Keratinocyte (primary cell): Measurements from ENCODE around the gene NRP2. TPM values are rescaled to one million over a fixed set of nuclear protein-coding genes. Genes with fewer than 3 reads are reported as not detected.

ENCODE experiments used
- DNase-seq: peaks from one replicate; pipeline ENCODE4 v3.0.0-alpha.2; 2011; ENCODE audit warnings: low read depth, missing footprints, low spot score
- FAIRE-seq: peaks from 2 replicates; lab custom pipeline; 2011; peaks lifted over from hg19 to GRCh38; lab: Jason Lieb, UNC
- H2AFZ ChIP-seq: 2 replicates; pipeline ENCODE4 v1.6.0; 2012; ENCODE audit warnings: low read length, control low read depth, inconsistent platforms; ENCODE audit not compliant: control insufficient read depth
- H3K27ac ChIP-seq: 2 replicates; pipeline ENCODE4 v1.5.1; 2011; ENCODE audit warnings: low read length; ENCODE audit not compliant: control insufficient read depth, insufficient read depth
- H3K27me3 ChIP-seq: 3 replicates; pipeline ENCODE4 v1.6.0; 2011; ENCODE audit warnings: low read length; ENCODE audit not compliant: control insufficient read depth, insufficient read depth; ENCODE audit errors: extremely low read depth
- H3K36me3 ChIP-seq, 2 experiments: 2 replicates in 1 of 2; 3 replicates in 1 of 2; pipeline ENCODE4 v1.5.1; 2011; ENCODE audit warnings: low read length in 2 of 2, mild to moderate bottlenecking in 1 of 2; ENCODE audit not compliant: control insufficient read depth in 2 of 2, insufficient read depth in 2 of 2; ENCODE audit errors: extremely low read depth in 1 of 2
- H3K4me1 ChIP-seq: 3 replicates; pipeline ENCODE4 v1.5.1; 2011; ENCODE audit warnings: low read length; ENCODE audit not compliant: control insufficient read depth, insufficient read depth; ENCODE audit errors: extremely low read depth
- H3K4me2 ChIP-seq: 3 replicates; pipeline ENCODE4 v1.6.0; 2011; ENCODE audit warnings: low read depth, low read length; ENCODE audit not compliant: control insufficient read depth, insufficient read depth; ENCODE audit errors: extremely low read depth
- H3K4me3 ChIP-seq, 3 experiments: fragments of 200-600 bp in 1 of 3; sonication (generic) in 1 of 3; 2 replicates in 2 of 3; 3 replicates in 1 of 3; pipeline ENCODE4 v1.5.1; 2011 to 2016; ENCODE audit warnings: low read length in 3 of 3, mild to moderate bottlenecking in 3 of 3, control low read depth in 2 of 3, inconsistent platforms in 1 of 3, low read depth in 1 of 3, mixed read lengths in 1 of 3, mixed run types in 1 of 3, moderate library complexity in 1 of 3; ENCODE audit not compliant: control insufficient read depth in 2 of 3, insufficient read depth in 2 of 3; ENCODE audit errors: extremely low read depth in 1 of 3
- H3K79me2 ChIP-seq: 2 replicates; pipeline ENCODE4 v1.6.0; 2012; ENCODE audit warnings: low read length; ENCODE audit not compliant: control insufficient read depth, insufficient read depth
- H3K9ac ChIP-seq: 3 replicates; pipeline ENCODE4 v1.6.0; 2011; ENCODE audit warnings: low read length; ENCODE audit not compliant: control insufficient read depth, insufficient read depth; ENCODE audit errors: extremely low read depth
- H3K9me1 ChIP-seq: 3 replicates; pipeline ENCODE4 v1.6.0; 2011; ENCODE audit warnings: low read length; ENCODE audit not compliant: control insufficient read depth, insufficient read depth; ENCODE audit errors: extremely low read depth
- H3K9me3 ChIP-seq: 2 replicates; pipeline ENCODE4 v1.5.1; 2012; ENCODE audit warnings: low read depth, low read length; ENCODE audit not compliant: control insufficient read depth
- H4K20me1 ChIP-seq: 3 replicates; pipeline ENCODE4 v1.6.0; 2011; ENCODE audit warnings: low read length; ENCODE audit not compliant: control insufficient read depth, insufficient read depth; ENCODE audit errors: extremely low read depth
- CTCF ChIP-seq, 3 experiments: IDR thresholded peaks in 1 of 3; conservative IDR thresholded peaks in 1 of 3; optimal IDR thresholded peaks in 1 of 3; 2 replicates in 2 of 3; 3 replicates in 1 of 3; pipeline versions ENCODE3 to v1.5.1; 2011; ENCODE audit warnings: low read length in 3 of 3, mild to moderate bottlenecking in 3 of 3, moderate library complexity in 2 of 3, control low read depth in 1 of 3, inconsistent platforms in 1 of 3; ENCODE audit not compliant: insufficient read depth in 2 of 3; ENCODE audit errors: extremely low read depth in 1 of 3
- EZH2 ChIP-seq: IDR thresholded peaks from one replicate; pipeline ENCODE4 v1.6.1; 2012; ENCODE audit warnings: inconsistent platforms, mild to moderate bottlenecking, low read length, moderate library complexity
- dilution Hi-C: fragments of 300-500 bp; cut with MboI; formaldehyde crosslinking; loops from one replicate; pipeline ENCODE4 v1.7.0; 2020; ENCODE audit warnings: low sequenced_read_pairs; ENCODE audit not compliant: extremely low pct_ligation_motif_present
- polyA plus RNA-seq, 5 experiments: library from polyadenylated mRNA; depleted of rRNA in 3 of 5; stranded (reverse) in 3 of 5; stranded (forward) in 1 of 5; unstranded in 1 of 5; fragments of >200 nt; gene quantifications; 1 replicate in 1 of 5; 2 replicates in 3 of 5; 3 replicates in 1 of 5; pipeline versions ENCODE4 v1.2.1 to v1.2.3, GENCODE V29; 2011 to 2012; ENCODE audit warnings: missing spikeins in 2 of 5, low read depth in 1 of 5, low replicate concordance in 1 of 5

Gene NRP2
- polyA plus RNA-seq, 1 donor (not counting 4 experiments of a cell fraction or from before 2014, with no cell fraction given): 20.6 TPM

GRCh38 chr2:205650450-205650849, 31.9 kb upstream of the NRP2 start:
- peaks cover 17% of the 10 kb centered on the region for H3K4me1 ChIP-seq
- dilution Hi-C loops: no loop called here
- TF ChIP-seq CTCF (optimal IDR thresholded peaks at IDR 0.05 in 1 of 3, IDR thresholded peaks at IDR 0.05 in 1 of 3, conservative IDR thresholded peaks at IDR 0.05 in 1 of 3; ENCODE audit: extremely low read depth in 1 of 3, insufficient read depth in 2 of 3, low read length in 3 of 3): no peak
- TF ChIP-seq EZH2: no peak
- no peaks in the 10 kb centered on the region for H3K27me3 ChIP-seq
- no peak overlapping the region for H3K4me3 ChIP-seq
- H4K20me1 ChIP-seq: no peaks in the 10 kb centered on the region
- H3K27ac ChIP-seq: peak overlapping the region; percentile 22
- no peak for DNase-seq
- no peaks in the 10 kb centered on the region for H3K9me3 ChIP-seq
- H3K9me1 ChIP-seq: no peaks in the 10 kb centered on the region
- peak; percentile 93 for FAIRE-seq
- no peaks in the 10 kb centered on the region for H3K79me2 ChIP-seq
- H2AFZ ChIP-seq: peak overlapping the region; percentile 46
- H3K36me3 ChIP-seq: no peaks in the 10 kb centered on the region
- peak overlapping the region; percentile 33 for H3K4me2 ChIP-seq
- no peak overlapping the region for H3K9ac ChIP-seq

DNA sequence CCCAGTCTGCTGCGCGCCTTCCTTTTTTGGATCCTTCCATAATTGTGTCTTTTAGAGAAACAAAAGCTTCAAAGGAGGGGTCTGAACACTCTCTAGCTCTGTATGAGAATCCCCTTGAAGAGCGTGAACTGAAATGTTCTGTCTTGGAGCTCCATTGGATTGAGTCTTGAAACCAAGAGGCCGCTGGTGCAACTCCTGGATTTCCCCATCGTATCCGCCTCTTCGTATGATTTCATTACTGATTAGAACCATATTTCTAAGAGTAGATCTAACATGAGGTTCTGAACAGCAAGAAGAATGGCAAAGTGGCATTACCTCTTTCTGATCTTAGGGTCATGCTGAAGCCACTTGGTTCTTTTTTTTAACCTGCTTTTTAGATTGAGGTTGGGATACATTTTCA, 31.4 kb upstream of the NRP2 start:
- no peaks in the 10 kb centered on the region for H3K79me2 ChIP-seq
- no peaks in the 10 kb centered on the region for H4K20me1 ChIP-seq
- H3K4me3 ChIP-seq: no peak overlapping the region
- no peaks in the 10 kb centered on the region for H3K36me3 ChIP-seq
- no peak for FAIRE-seq
- no peak overlapping the region for H2AFZ ChIP-seq
- no peaks in the 10 kb centered on the region for H3K9me1 ChIP-seq
- no peak overlapping the region for H3K27ac ChIP-seq
- DNase-seq: no peak
- TF ChIP-seq EZH2 (no peak), CTCF (optimal IDR thresholded peaks at IDR 0.05 in 1 of 3, IDR thresholded peaks at IDR 0.05 in 1 of 3, conservative IDR thresholded peaks at IDR 0.05 in 1 of 3; ENCODE audit: extremely low read depth in 1 of 3, insufficient read depth in 2 of 3, low read length in 3 of 3) (no peak)
- no peak overlapping the region for H3K4me2 ChIP-seq
- no peak overlapping the region for H3K9ac ChIP-seq
- no peaks in the 10 kb centered on the region for H3K27me3 ChIP-seq
- H3K9me3 ChIP-seq: no peaks in the 10 kb centered on the region
- dilution Hi-C loops: no loop called here
- peaks cover 17% of the 10 kb centered on the region for H3K4me1 ChIP-seq
